HCT116 (cell line): ENCODE results near the gene SRL. TPM values are rescaled to one million over a fixed set of nuclear protein-coding genes. Genes with fewer than 3 reads are reported as not detected.

Experiments
- ATAC-seq: fragments of 200-7000 bp; cut with Tn5 transposase; 2 replicates; pipeline ENCODE4 v1.9.1; 2020; ENCODE audit warnings: mild to moderate bottlenecking, moderate library complexity
- BruUV-seq: library from RNA; stranded (reverse); fragments of 400-500 nt; replicated peaks from 2 replicates; lab custom pipeline; 2021; lab: Mats Ljungman, UMichigan
- CTCF ChIA-PET: fragments of 300-600 bp; sonication (Branson Sonifier 250); formaldehyde crosslinking; loops from one replicate; lab custom pipeline; 2021; ENCODE audit warnings: antibody characterized with exemption; lab: Charles Lee
- POLR2A ChIA-PET: fragments of 300-600, 350-600 bp; sonication (Branson Sonifier 250); formaldehyde crosslinking; loops from one replicate; lab custom pipeline; 2021; ENCODE audit warnings: antibody characterized with exemption; lab: Charles Lee
- RAD21 ChIA-PET, 2 experiments: fragments of 300-600 bp; sonication (Branson Sonifier 250); formaldehyde crosslinking; loops; one replicate each; lab custom pipeline; 2023; ENCODE audit warnings: low total read pairs in 2 of 2; ENCODE audit not compliant: uncharacterized antibody in 2 of 2, unreplicated experiment in 2 of 2, low non-redundant PET in 1 of 2; lab: Charles Lee
- DNase-seq: peaks from one replicate; pipeline ENCODE4 v3.0.0-alpha.2; 2010; ENCODE audit warnings: low read depth, low spot score
- H2AFZ ChIP-seq: fragments of 200-600 bp; shearing (Covaris generic), sonication (generic); 2 replicates; pipeline ENCODE4 v1.6.1; 2017; ENCODE audit warnings: low read depth, mixed run types, mixed read lengths, antibody characterized with exemption, low read length; ENCODE audit not compliant: poor library complexity, severe bottlenecking
- H3K27ac ChIP-seq: 2 replicates; pipeline ENCODE4 v1.5.1; 2012; ENCODE audit warnings: low read depth, low read length
- H3K27me3 ChIP-seq: fragments of 200-600 bp; sonication (generic); 2 replicates; pipeline ENCODE4 v1.6.1; 2016; ENCODE audit warnings: mixed run types, low read length, mixed read lengths; ENCODE audit not compliant: insufficient read depth
- H3K36me3 ChIP-seq, 2 experiments: fragments of 200-500 bp in 1 of 2; fragments of 200-600 bp in 1 of 2; sonication (Bioruptor generic) in 1 of 2; sonication (generic) in 1 of 2; 2 replicates each; pipeline versions ENCODE4 v1.5.1 to v1.6.1; 2014 to 2016; ENCODE audit warnings: low read length in 2 of 2, inconsistent platforms in 1 of 2, mixed read lengths in 1 of 2, mixed run types in 1 of 2; ENCODE audit not compliant: insufficient read depth in 2 of 2, control insufficient read depth in 1 of 2
- H3K4me1 ChIP-seq, 2 experiments: fragments of 200-600 bp in 1 of 2; sonication (generic) in 1 of 2; 2 replicates each; pipeline versions ENCODE4 v1.5.1 to v1.6.1; 2012 to 2017; ENCODE audit warnings: low read length in 2 of 2, inconsistent platforms in 1 of 2, mild to moderate bottlenecking in 1 of 2, mixed read lengths in 1 of 2, mixed run types in 1 of 2, moderate library complexity in 1 of 2; ENCODE audit not compliant: insufficient read depth in 2 of 2, control insufficient read depth in 1 of 2
- H3K4me2 ChIP-seq: fragments of 200-600 bp; sonication (generic); 2 replicates; pipeline ENCODE4 v1.6.1; 2017; ENCODE audit warnings: mixed run types, low read length, mixed read lengths
- H3K4me3 ChIP-seq, 2 experiments: fragments of 200-600 bp in 1 of 2; sonication (generic) in 1 of 2; replicated peaks in 1 of 2; 2 replicates each; pipeline ENCODE4 v1.5.1; 2011 to 2016; ENCODE audit warnings: low read length in 2 of 2, control low read depth in 1 of 2, low read depth in 1 of 2, mild to moderate bottlenecking in 1 of 2, mixed read lengths in 1 of 2, mixed run types in 1 of 2
- H3K79me2 ChIP-seq: fragments of 200-600 bp; sonication (generic); 2 replicates; pipeline ENCODE4 v1.6.1; 2017; ENCODE audit warnings: mild to moderate bottlenecking, mixed run types, low read length, moderate library complexity, mixed read lengths; ENCODE audit not compliant: insufficient read depth
- H3K9ac ChIP-seq: fragments of 200-600 bp; sonication (generic); 2 replicates; pipeline ENCODE4 v1.6.1; 2016; ENCODE audit warnings: low read length, mixed read lengths
- H3K9me2 ChIP-seq: fragments of 200-600 bp; sonication (generic), shearing (Covaris generic); 2 replicates; pipeline ENCODE4 v1.6.1; 2017; ENCODE audit warnings: mixed run types, mild to moderate bottlenecking, moderate library complexity; ENCODE audit not compliant: insufficient read depth
- H3K9me3 ChIP-seq, 2 experiments: fragments of 200-500 bp in 1 of 2; fragments of 200-600 bp in 1 of 2; sonication (Bioruptor generic) in 1 of 2; sonication (generic) in 1 of 2; 2 replicates each; pipeline ENCODE4 v1.6.1; 2014 to 2017; ENCODE audit warnings: low read length in 2 of 2, mixed read lengths in 2 of 2, inconsistent platforms in 1 of 2, low read depth in 1 of 2, mild to moderate bottlenecking in 1 of 2, mixed run types in 1 of 2, moderate library complexity in 1 of 2; ENCODE audit not compliant: control insufficient read depth in 1 of 2, insufficient read depth in 1 of 2
- H4K20me1 ChIP-seq: fragments of 200-600 bp; sonication (generic), shearing (Covaris generic); 2 replicates; pipeline ENCODE4 v1.6.1; 2017; ENCODE audit warnings: mixed run types, mild to moderate bottlenecking, moderate library complexity; ENCODE audit not compliant: insufficient read depth
- ATF3 ChIP-seq: IDR thresholded peaks from 2 replicates; pipeline ENCODE4 v1.6.1; 2012
- CBX3 ChIP-seq: IDR thresholded peaks from 2 replicates; pipeline ENCODE4 v1.6.1; 2012; ENCODE audit warnings: low read depth
- CEBPB ChIP-seq: IDR thresholded peaks from 2 replicates; pipeline ENCODE4 v1.6.1; 2012; ENCODE audit warnings: low read depth
- CTCF ChIP-seq, 3 experiments: fragments of 200-600 bp in 1 of 3; sonication (generic) in 1 of 3; IDR thresholded peaks in 2 of 3; conservative IDR thresholded peaks in 1 of 3; 2 replicates each; pipeline ENCODE4 v1.5.1; 2012 to 2017; ENCODE audit warnings: low read depth in 2 of 3, low read length in 2 of 3, antibody characterized with exemption in 1 of 3, borderline replicate concordance in 1 of 3, control low read depth in 1 of 3, mild to moderate bottlenecking in 1 of 3, mixed read lengths in 1 of 3, mixed run types in 1 of 3, moderate library complexity in 1 of 3; ENCODE audit not compliant: insufficient read depth in 1 of 3
- EGR1 ChIP-seq: IDR thresholded peaks from 2 replicates; pipeline ENCODE4 v1.6.1; 2012; ENCODE audit warnings: low read depth
- EZH2 ChIP-seq: fragments of 200-600 bp; sonication (generic); IDR thresholded peaks from 2 replicates; pipeline ENCODE4 v1.6.1; 2017; ENCODE audit warnings: antibody characterized with exemption, mixed run types
- FOSL1 ChIP-seq: IDR thresholded peaks from 2 replicates; pipeline ENCODE4 v1.6.1; 2012; ENCODE audit warnings: low read depth
- JUND ChIP-seq: IDR thresholded peaks from 2 replicates; pipeline ENCODE4 v1.6.1; 2012
- POLR2AphosphoS5 ChIP-seq: IDR thresholded peaks from 2 replicates; pipeline ENCODE4 v1.6.1; 2011; ENCODE audit warnings: mild to moderate bottlenecking, low read depth, low read length, moderate library complexity
- RAD21 ChIP-seq: IDR thresholded peaks from 2 replicates; pipeline ENCODE4 v1.6.1; 2012; ENCODE audit warnings: low read depth, mild to moderate bottlenecking
- ZBTB33 ChIP-seq: IDR thresholded peaks from 2 replicates; pipeline ENCODE4 v1.6.1; 2011; ENCODE audit warnings: mild to moderate bottlenecking, low read length, moderate library complexity; ENCODE audit not compliant: insufficient replicate concordance; ENCODE audit errors: extremely low read depth
- ZFX ChIP-seq: fragments of 450-650 bp; IDR thresholded peaks from 2 replicates; pipeline ENCODE4 v1.6.1; 2017
- intact Hi-C: fragments of 100-400 bp; cut with micrococcal nuclease; formaldehyde crosslinking; loops from 2 replicates; pipeline ENCODE4 v1.10.0; 2022
- total RNA-seq: library from RNA; stranded (reverse); gene quantifications from one replicate; pipeline ENCODE4 v1.2.1, GENCODE V29; 2021; ENCODE audit not compliant: unreplicated experiment

The SRL gene
- total RNA-seq, 1 experiment from 2014 or later: not detected

GRCh38 chr16:4227040-4227332 is 14.9 kb downstream of the SRL start:
- no peaks in the 10 kb centered on the region for H4K20me1 ChIP-seq
- no peaks in the 10 kb centered on the region for H3K4me1 ChIP-seq
- ChIA-PET RAD21 (no interaction called here), CTCF (no interaction called here), POLR2A (no interaction called here)
- ATAC-seq: no peak
- no peaks in the 10 kb centered on the region for H3K36me3 ChIP-seq
- no peak for DNase-seq
- intact Hi-C loops: no loop called here
- H3K9me2 ChIP-seq: no peaks in the 10 kb centered on the region; the same call in 1 of the 2 replicates
- H3K4me3 ChIP-seq: no peak overlapping the region
- no peaks in the 10 kb centered on the region for H3K27me3 ChIP-seq
- H3K9ac ChIP-seq: no peak overlapping the region
- no TSS peak for BruUV-seq
- H3K79me2 ChIP-seq: no peaks in the 10 kb centered on the region
- H3K27ac ChIP-seq: no peak overlapping the region
- TF ChIP-seq FOSL1: no peak
- TF ChIP-seq CEBPB: no peak
- TF ChIP-seq CTCF (IDR thresholded peaks at IDR 0.05 in 2 of 3, conservative IDR thresholded peaks at IDR 0.05 in 1 of 3; ENCODE audit: borderline replicate concordance in 1 of 3, insufficient read depth in 1 of 3, low read depth in 2 of 3, low read length in 2 of 3): no peak
- no peak for TF ChIP-seq POLR2AphosphoS5
- TF ChIP-seq EGR1: no peak
- no peak for TF ChIP-seq CBX3
- no peak for TF ChIP-seq ZBTB33
- no peak for TF ChIP-seq EZH2
- TF ChIP-seq JUND: no peak
- TF ChIP-seq ZFX: no peak
- no peak for TF ChIP-seq ATF3
- no peak for TF ChIP-seq RAD21
- no peak overlapping the region for H2AFZ ChIP-seq
- H3K4me2 ChIP-seq: no peak overlapping the region
- no peaks in the 10 kb centered on the region for H3K9me3 ChIP-seq
